Neural progenitor cell (in vitro differentiated cells): Measurements from ENCODE around the gene GAB4.

Source experiments
- CTCF ChIP-seq: fragments of 200-600 bp; sonication (generic); IDR thresholded peaks from 2 replicates; pipeline ENCODE4 v1.5.1; 2017; ENCODE audit warnings: antibody characterized with exemption, mild to moderate bottlenecking
- EZH2 ChIP-seq: fragments of 200-600 bp; sonication (generic); IDR thresholded peaks from 2 replicates; pipeline ENCODE4 v1.6.1; 2017; ENCODE audit warnings: antibody characterized with exemption, mild to moderate bottlenecking, moderate library complexity
- EZH2phosphoT487 ChIP-seq: fragments of 200-600 bp; sonication (generic); IDR thresholded peaks from 2 replicates; pipeline ENCODE4 v1.6.1; 2017; ENCODE audit warnings: antibody characterized with exemption

- TF ChIP-seq CTCF, result no peak
- no peak for TF ChIP-seq EZH2
- no peak for TF ChIP-seq EZH2phosphoT487
These were observed 35.7 kb downstream of the GAB4 start for GRCh38 chr22:16972311-16972710.
